A204.1 (cell line): ENCODE data around the gene HSPA12B.

Experiments used
- FAIRE-seq: peaks from 2 replicates; lab custom pipeline; 2012; peaks lifted over from hg19 to GRCh38; lab: Jason Lieb, UNC

HSPA12B gene

DNA sequence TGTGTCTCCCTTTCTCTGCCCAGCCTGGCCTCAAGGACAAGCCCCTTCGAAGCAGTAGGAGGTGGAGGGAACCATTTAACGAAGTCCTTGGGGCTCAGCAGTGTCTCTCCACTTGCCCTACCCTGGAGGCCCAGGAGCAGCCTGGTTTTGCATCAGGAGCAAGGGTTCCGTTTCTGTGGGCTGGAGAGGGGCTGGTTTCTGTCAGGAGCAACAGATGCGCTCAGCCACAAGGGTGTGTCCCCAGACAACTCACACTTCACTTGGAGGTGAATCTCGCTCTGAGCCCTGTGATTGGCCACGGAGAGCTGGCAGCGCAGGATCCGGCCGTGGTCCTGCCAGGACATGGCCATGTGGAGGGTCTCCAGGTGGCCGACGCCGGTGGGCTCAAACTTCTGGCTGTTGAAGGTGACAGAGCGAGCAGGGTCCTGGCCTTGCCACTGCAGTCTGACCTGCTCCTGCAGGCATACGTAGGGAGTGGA lies 27.0 kb upstream of the HSPA12B start:
- no peak for FAIRE-seq

DNA sequence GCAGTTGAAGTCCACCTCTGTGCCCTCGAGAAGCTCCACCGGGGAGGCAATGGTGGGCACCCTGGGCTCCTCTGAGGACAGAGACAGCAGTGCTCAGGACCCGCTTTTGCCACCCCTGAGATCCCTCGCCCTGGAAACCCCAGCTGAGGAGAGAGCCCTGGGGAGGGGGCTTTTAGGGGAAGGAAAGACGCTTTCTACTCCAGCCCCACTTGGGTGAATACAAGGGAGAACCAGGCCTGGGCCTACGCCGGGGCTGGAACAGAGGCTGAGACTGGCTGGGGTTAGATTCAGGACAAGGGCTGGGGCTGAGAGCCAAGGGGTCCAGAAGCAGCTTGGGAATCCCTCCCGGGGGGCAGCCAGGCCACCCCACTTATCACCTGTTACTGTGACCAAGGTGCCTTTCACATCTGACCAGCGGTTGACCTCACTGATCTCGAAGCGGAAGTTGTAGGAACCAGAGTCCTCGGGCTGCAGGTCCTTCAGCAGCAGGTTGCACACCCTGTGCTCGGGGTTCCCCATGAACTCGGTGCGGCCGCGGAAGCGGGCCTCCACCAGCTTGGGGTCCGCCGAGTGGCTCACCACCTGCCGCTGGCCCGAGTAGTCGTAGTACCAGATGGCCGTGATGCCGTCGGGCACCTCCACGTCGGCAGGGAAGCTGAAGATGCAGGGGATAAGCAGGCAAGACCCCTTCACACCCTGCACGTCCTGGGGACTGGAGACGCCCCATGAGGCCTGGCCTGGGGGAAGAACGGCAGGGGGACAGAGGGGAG lies 26.3 kb upstream of the HSPA12B start:
- FAIRE-seq: no peak

GRCh38 chr20:3706774-3707507 lies 25.5 kb upstream of the HSPA12B start:
- FAIRE-seq: no peak

DNA sequence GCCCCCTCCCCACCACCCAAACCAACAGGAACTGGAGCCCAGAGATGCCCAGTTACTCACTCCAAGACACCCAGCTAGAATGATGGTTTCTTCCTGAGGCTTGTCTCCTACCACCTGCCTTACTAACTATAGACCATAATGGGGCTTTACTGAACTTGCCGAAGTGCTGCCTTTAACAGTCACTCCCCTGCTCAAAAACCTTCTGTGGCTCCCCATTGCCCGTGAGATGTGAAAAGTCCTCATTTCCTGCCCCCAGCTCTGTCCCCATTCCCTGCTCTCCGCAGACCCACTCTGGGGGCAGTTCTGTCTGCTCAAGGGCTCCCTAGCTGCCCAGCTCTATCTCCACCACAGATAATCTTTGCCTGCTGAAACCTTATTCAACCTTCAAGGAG lies 25.0 kb upstream of the HSPA12B start:
- no peak for FAIRE-seq

GRCh38 chr20:3710011-3710466 lies 22.4 kb upstream of the HSPA12B start:
- FAIRE-seq: no peak

DNA sequence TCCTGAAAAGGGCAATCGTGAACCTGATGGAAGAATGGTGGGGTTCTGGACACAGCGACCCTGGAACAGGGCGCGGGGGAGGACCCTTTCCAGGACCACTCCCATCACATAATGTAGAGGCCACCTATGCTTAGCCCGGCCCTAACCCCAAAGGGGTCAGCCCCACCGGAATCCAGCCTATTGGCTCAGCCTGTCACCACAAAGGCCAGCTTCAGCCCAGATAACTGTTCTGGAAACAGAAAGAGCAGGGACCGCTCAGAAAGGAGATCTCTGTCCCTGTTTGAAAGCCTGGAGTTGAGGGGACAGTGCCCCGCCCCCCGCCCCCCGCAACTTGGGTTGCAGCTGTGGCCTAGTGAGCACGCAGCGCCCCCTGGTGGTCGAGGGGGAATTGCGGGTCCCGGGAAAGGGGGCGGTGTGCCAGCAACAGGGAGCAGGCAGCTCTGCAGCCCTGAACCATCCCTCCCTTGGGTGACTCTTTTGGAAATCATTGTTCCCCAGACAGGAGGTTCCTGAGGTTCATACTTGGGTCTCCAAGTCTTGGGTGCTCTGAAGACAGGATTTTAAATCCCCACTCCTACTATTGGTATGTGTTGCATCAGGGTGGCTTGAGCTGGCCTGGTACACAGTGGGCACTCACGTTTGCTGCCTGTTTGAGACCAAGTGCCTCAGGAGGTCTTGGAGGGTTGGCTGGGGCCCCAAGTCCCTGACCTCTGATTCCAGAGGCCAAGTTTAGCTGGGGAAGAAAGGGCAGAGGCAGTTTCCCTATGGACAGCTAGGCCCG lies 21.6 kb upstream of the HSPA12B start:
- no peak for FAIRE-seq

DNA sequence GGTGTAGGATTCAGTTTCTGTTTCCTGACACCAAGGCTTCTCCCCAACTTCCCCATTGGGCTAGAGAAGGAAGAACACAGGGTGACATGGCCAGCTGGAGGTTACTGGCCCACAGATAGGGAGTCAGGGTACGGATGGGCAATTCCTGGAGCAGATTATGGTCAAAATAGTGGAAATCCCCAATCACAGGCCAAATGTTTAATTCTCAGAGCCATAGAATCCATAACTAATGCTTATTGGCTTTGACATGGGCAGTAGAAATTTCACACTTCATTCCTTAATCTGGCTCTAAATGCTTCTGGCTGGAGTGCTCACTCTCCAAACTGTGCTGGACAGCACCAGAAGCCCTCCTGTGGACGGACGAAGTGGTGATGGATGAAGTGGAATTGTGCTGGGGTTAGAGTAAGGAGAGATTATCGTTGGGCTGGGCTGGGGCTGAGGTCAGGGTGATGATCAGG lies 21.0 kb upstream of the HSPA12B start:
- FAIRE-seq: no peak

DNA sequence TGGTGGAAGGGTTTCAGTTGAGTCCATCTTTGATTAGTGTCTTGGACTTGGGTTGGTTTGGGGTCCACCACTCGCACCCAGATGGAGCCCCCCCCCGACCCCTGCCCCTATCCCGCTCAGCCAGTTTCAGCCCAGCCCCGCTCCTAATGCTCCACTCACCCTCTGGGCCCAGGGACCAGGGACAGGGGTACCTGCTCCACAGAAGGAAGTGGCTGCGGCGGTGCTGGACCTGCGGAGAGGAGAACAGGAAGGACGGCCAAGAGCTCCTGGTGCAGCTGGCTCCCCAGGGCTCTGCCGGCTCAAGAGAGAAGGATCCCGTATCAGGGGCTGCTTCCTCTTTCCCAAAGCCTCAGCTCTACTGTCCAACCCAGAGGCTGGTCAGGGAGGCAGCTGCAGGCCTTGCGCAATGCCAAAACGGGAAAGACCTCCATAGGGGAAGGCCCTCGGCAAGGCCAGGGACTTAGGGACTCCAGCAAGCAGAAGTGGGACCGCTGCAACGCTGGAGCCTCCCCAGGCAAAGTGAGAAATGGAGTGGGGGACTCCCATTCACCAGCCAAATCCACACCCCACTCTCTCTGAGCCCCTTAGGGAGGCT lies 20.1 kb upstream of the HSPA12B start, which contains the start of gene SIGLEC1:
SIGLEC1 (minus strand) TSS at position 322 of the 595 bp plus-strand sequence. CDS start 5,472 bp downstream, outside the sequence.
- FAIRE-seq: no peak

DNA sequence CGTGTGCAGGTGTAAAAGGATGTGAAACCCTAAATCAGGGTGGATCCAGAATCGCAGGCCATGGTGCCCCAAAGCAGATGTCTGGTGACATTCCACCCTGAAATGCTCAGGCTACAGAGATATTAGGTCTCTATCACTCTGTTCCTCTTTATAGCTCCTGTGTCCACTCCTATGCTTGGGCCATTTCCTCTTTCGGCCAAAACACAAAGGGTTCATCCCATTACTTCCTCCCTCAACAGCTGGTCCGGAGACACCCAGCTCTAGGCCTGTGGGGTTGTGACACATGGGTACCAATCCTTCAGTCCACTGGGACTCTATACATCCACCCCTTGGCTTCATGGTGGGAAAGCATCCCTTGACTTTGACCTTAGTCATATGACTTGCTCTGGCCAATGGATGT lies 18.4 kb upstream of the HSPA12B start:
- no peak for FAIRE-seq

- FAIRE-seq: no peak
Measured at GRCh38 chr20:3716195-3716834, 16.2 kb upstream of the HSPA12B start.

GRCh38 chr20:3719046-3719445 lies 13.4 kb upstream of the HSPA12B start:
- FAIRE-seq: no peak

GRCh38 chr20:3720068-3720467 lies 12.4 kb upstream of the HSPA12B start:
- no peak for FAIRE-seq

GRCh38 chr20:3720626-3721025 lies 11.9 kb upstream of the HSPA12B start:
- no peak for FAIRE-seq

GRCh38 chr20:3721912-3722311 lies 10.6 kb upstream of the HSPA12B start:
- no peak for FAIRE-seq

GRCh38 chr20:3723284-3723683 lies 9.2 kb upstream of the HSPA12B start:
- FAIRE-seq: no peak

- no peak for FAIRE-seq
Measured at GRCh38 chr20:3724356-3724755, 8.1 kb upstream of the HSPA12B start.

DNA sequence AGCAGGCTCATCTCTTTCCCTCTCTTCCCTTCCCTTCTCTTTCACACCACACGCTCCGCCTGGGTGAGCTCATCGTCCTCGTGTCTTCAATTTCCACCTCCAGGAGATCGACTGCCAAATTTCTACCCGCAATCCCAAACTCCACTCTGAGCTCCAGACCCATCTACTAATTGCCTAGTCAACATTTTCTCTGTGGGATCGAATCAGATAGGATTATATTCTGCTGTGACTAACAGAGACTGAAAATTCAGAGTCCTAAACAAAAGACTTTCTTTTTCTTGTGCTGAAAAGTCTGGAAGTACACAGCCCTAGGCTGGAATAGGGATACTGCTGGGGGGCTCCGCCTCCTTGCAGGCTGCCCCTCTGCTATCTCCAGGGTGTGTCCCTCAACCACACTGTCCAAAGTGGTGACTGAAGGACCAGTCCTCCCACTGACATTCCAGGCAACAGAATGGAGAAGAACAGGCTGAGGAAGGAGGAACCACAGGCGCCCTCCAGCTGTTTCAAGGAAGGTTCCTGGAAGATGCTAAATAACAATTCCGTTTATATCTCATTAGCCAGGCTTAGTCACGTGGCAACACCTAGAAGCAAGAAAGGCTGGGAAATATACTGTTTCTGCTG lies 5.0 kb upstream of the HSPA12B start:
- no peak for FAIRE-seq

GRCh38 chr20:3728354-3728753 lies 4.1 kb upstream of the HSPA12B start:
- no peak for FAIRE-seq

GRCh38 chr20:3728876-3729275 lies 3.6 kb upstream of the HSPA12B start:
- no peak for FAIRE-seq

DNA sequence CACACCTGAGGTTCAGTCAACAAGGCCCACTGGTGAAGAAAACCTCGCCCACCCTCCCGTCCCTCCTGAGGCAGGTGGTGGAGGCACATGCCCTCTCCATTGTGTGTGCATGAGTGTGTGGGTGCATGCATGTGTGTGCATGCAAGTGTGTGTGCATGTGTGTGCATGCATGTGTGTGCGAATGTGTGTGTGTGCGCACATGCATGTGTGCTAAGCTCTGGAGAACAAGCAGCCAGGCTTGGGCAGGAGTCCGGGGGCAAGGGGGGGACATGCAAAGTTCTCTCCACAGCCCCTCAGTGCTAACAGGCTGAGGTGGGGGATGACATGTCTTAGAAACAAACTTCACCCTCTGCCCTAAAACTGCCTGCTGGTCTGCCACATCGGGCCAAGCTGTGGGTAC lies 3.1 kb upstream of the HSPA12B start:
- FAIRE-seq: no peak
